Stimulated activated CD4-positive, alpha-beta T cell treated with anti-CD3 and anti-CD28 coated beads, Interleukin-1b, Interleukin-23, amount 100 ng/mL, for 1 hour (primary cell): ENCODE results near the gene SPTSSB.

Experiments
- DNase-seq, 2 donors: peaks; one replicate each; pipeline ENCODE4 v3.0.0-alpha.2; 2020; ENCODE audit warnings: low read depth in 2 of 2

SPTSSB gene, protein sequence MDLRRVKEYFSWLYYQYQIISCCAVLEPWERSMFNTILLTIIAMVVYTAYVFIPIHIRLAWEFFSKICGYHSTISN

DNA sequence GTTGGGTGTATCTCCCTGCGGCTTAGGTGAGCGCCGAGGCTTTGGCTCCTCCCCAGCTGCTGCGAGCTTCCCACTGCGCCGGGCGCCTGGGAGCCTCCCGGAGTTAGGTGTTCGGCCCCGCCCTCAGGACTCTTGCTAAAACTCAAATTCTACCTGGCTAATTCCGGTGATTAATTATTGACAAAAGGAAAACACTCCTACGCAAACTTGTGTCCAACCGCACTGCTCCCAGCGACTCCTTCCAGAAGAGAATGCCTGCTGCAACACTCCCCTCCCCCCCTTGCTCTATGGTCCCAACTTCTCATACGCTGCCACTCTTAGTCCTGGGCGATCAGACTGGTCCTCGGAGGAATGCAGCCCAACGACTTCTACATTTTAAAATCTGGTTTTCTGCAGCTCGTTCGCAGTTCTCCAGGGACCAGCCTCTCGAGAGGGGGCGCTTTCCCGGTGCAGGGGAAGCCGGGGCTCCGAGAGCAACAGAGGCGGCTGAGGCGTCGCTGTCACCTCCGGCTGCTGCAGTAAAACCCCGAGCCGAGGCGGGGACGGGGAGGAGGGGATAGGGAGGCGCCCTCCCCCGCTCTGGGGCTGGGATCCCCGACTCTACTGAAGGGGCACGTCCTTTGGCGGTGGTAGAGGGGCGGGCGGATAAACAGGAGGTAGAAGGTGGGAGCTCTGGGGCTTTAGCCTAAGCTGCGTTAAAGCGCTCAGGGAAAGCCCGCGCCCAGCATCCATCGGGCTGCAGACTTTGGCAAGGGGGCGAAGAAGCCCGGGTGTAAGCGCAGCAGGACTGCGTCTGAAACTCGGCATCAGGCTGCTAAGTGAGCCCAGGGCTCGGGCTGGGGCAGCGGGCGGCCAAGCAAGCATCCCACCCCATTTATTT lies at the start of gene SPTSSB:
TSS of gene SPTSSB (minus strand) at position 77 of the 880 bp plus-strand sequence. CDS start 25,194 bp downstream, outside the sequence.
- peak; percentile 7 to 22 for DNase-seq

DNA sequence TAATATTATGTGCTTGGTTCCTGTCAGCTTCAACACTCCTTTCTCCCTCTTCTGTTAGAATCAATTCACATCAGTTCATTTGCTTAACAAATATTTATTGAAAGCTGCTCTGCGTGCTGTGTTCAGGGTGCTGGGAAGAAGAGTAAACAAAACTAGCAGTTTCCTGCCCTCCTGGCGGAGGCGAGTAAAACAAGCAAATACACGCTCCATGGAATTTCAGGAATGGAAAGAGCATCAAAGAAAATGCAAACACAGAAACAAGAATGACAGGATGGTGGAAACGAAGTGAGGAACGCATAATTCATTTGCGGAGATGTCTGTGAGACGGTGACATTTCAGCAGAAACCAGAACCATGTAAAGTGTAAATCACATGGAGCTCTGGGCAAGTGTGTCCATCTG lies 49.4 kb upstream of the SPTSSB start:
- DNase-seq, result no peak

DNA sequence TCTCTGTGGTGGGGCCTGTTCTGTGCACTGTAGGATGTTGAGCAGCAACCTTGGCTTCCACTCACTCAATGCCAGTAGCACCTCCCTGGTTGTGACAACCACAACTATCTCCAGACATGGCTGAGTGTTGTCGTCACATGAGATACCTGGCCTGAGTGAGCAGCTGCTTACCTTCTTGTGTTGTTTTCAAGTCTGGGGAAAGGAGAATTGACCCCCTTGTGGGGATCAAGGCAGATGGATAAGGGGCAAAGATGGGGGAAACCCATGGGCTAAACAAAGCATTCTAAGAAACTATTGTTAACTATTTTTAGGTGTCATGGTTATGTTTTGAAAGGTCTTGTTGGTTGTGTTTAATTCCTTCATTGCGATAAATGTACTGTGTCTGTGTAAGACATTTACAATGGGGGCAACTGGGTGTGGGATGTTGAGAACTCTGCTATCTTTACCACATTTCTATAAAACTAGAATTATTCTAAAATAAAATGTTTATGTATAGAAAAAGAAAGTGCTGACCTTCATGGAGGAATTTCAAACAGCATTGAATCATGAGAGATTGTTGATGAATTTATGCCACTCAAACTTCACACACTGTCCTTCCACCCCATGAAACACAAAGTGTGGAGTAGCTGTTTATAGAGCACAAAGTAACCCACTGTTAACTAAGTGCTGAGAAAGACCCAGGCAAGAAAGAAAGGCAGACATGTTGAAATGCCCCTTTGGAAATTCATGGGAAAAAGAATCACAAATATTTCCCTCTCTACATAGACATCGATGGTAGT lies 48.4 kb upstream of the SPTSSB start:
- DNase-seq, result no peak

DNA sequence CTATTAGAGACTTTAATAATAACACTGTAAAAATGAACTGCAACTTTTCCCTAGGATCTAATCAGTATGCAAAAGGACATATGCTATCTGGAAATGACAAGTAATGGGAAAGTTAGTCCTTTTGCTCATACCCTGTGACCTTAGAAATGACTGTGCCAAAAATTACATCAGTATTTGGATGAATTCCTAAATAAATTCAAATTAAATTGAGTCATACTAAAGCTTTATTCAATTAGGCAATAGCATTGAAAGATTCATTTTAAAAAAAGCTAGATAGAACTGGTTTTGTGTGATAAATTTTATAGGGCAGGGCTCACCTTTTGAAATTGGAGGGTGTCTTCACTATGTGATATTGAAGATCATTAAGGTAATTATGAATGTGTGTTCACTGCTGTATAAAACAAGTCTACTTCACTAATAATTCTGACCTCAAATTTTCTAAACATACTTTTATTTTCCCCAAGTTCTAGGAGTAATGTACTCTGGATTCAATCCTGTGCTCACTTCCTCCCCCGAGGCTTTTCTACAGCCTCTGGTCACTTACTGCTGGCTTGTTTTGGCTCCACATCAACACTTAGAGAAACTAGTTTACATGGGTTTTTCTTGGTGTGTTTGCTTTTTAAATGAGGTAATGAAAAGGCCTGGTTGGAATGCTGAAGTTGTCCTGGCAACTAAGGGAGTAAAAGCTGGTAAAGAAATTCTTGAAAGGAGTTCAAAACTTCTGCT lies 44.4 kb upstream of the SPTSSB start:
- DNase-seq, result no peak

DNA sequence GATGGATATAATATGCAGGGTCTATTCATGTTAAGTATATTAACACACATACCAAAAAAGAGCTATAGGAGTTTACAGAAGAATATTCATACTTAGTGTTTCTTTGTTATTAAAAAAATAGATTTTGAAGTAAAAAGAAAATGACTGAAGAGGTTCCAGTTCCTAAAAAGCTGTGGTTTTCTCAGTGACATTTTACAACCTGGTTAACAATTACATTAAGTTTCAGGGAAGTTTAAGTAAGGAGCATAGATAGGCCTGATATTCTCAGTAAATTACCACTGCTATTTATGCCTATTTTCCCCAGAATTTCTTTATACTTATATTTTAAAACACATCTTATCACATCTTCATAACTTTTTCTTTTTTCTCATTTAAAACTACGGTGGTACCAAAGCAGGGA lies 43.6 kb upstream of the SPTSSB start:
- no peak for DNase-seq

DNA sequence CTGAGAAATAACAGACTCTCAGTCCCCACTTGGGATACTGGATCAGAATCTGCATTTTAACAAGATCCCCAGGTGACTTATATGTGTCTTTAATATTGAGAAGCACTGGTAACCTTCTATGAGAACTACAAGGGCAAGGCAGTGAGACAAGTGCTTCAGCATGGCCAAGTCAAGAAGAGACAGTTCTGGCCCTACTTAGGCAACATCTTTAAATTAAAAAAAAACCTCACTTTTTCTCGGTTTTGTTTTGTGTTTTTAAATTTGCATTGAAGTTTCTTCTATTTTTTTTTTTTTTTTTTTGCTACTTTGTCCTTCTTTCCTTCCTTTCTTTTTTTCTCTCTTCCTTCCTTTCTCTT lies 42.5 kb upstream of the SPTSSB start:
- no peak for DNase-seq

DNA sequence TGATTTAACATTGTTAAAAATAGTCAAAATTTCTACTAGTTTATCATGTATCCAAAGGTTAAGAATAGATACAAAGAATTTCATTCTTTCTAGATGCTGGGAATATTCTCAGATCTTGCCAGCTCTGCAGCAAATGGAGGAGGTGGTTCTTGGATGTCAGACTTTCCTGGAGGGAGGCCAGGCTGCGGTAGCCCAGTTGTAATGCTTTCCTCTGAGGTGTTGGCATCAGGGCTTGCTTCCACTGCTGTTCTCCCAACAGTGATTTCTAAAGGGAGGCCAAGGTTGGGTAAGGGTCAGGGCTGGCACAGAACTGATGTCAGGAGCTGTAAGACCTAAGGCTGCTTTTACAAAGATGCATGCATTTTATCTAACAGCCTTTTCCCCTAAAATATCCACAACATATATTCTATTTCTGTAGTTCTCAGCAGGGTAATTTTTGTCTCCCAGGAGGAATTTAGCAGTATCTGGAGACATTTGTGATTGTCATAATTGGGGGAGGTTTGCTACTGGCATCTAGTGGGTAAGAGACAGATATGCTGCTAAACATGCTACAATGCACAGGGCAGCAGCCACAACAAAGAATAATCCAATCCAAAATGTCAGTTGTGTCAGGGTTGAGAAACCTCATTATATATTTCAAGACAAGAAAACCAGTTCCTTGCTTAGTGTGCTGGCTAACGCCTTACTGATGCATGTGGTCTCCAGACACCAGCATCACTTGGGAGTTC lies 42.0 kb upstream of the SPTSSB start:
- DNase-seq, result no peak

DNA sequence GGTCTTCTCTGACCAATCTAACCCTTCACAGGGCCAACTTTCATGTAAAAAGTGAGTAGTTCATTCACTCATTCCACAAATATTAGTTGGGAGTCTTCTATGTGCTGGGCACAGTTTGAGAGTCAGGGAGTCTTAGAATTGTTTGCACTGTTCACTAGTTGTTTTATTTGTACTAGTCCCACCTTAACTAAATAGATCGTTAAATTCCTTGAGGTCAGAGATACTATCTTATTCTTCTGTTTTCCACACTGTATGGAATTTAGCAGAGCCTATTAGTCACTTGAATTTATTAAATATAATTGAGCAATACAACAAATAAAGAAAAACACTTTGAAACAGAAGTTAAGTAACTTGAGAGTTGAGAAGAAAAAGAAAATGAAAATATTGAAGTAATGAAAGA lies 40.8 kb upstream of the SPTSSB start:
- DNase-seq, result no peak

DNA sequence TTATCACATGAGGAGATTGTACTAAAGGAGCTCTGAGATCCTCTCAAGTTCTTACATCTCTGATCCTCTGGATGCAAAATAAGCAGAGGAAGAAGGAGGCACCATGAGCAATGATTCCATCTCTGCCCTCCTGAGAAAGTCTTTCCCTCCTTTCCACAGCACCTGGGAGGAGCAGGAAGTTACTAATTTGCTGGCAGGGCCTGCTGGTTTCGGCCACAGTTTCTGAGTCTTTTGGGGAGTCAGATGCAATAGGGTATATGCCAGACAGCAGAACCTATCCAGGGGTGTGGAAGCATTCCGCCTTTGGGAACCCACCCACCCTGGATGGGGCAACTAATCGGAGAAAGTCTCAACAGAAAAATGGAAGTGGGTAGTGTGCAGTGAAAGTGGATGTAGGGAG lies 38.5 kb upstream of the SPTSSB start:
- no peak for DNase-seq

DNA sequence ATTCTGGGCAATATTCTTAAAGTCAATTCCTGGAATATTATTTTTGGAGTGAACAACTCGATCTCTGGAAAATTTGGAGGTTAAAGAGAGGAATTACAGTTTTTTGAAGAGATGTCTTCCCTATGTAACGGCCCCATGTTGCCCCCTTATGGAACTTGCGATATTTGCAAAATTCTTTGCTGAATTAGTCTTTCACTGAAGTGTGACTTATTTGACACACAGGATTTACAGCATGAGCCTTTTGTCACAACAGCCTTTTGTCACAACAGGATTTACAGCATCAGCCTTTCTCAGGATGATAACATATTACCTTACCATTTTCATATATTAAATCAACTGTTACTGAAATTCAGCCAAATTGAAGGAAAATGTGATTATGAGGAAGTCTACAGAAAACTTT lies 37.8 kb upstream of the SPTSSB start:
- DNase-seq, result no peak

DNA sequence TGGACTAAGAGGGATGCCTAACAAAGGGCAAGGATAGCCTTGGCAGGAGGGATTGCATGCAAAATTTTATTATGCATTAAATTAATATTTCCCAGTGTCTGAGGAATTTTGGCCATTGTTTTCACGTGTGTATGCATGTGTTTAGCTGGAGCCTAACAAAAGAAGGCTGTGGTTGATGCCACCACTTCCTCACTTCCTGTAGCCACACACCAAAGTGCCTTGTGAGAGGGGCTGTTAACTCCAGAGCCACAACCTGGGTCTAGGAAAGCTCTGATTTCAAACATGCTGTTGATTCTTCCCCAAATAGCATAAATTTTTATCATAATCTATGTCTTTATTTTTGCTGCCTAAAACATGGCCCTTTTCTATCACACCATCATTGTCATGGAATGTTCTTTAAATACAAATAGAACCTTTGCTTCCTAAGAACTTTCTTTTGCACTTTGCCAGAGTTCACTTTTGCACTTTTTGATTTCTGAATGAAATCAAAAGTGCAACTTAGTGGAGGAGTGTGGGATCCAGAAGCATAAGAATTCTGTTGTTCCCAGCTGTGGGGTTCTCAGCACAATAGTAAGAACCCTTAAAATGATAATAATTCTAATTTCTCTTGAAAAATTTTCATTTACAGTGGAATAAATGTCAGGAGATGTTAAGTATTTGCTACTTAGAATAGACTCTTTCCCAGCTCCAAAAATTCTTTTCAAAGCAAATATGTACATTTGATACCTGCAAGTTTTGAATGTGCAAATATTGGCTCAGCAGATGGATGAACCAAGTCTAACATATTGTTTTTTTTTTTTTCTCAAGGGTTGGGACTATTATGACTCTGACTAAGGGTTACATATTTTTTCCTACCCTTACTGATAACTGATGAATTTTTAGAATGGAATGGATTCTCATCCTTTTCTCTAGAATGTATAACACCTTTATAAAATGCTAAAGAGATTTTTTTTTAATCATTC lies 35.6 kb upstream of the SPTSSB start:
- no peak for DNase-seq

DNA sequence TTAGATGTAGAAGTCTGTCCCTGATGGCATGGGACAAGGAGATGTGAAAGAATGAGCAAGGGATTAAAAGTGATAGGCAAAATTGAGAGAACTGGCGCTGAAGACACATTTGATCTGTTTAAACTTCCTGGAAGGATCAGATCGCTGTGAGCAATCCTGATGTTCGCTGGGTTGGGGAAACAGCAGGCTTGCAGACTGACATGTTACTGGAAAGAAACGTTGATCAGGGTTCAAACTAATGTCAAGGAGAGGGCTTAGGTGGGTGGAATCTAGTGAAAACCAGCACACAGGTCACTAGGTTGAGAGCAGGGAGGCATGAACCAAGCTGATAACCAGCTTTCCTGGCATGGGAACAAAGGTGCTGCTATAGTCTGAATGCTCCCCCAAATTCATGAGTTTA lies 34.5 kb upstream of the SPTSSB start:
- DNase-seq, result no peak

DNA sequence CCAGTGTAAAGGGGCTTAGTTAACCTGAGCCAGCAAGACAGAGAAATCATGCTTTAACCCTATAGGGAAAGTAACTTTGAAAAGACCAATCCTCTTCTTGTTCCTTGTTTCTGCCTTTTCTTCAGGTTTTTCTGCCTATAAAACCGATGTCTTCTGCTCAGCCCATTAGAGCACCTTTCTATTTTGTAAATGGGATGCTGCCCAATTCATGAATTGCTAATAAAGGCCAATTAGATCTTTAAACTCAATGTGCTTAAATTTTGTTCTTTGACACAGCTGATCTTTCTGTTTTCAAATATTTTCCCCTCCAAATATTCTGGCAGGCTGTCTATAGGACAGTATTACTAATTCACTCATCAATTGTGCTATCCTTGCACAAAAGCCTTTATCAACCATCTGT lies 33.8 kb upstream of the SPTSSB start:
- no peak for DNase-seq

DNA sequence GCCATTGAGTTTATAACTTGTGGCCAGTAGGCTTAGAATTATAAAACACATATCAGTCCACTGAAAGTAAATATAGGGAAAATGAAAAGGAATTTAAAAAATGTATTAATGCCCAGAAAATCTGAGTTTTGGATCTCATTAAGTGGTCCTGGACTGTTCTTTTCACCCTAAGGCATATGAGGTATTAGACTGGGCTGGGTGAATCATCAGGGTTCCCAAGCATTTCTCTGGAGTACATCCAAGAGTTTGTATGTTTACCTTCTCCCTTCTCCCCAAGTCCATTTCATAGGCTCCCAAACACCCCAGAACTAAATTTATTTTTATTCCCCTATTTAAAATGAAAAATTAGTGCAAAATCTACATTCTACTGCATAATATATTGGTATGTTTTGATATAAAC lies 31.9 kb upstream of the SPTSSB start:
- DNase-seq, result no peak

DNA sequence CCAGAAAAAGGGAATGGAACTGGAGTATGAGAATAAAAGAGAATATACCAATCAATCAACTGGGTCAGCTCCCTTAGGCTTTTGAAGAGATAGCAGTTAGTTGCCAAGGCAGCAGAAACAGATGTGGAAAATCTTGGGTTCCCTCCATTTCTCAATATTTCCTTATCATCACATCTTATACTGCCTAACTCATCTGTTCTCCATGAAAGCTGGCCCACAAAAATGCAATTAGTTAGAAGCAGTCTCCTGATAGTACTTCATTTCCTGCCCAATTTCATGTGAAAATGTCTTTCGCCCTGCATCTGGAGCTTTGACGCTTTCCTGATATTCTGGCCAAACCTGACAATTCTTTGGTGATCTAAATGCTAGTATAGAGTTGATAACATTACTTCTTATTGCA lies 30.1 kb upstream of the SPTSSB start:
- no peak for DNase-seq

DNA sequence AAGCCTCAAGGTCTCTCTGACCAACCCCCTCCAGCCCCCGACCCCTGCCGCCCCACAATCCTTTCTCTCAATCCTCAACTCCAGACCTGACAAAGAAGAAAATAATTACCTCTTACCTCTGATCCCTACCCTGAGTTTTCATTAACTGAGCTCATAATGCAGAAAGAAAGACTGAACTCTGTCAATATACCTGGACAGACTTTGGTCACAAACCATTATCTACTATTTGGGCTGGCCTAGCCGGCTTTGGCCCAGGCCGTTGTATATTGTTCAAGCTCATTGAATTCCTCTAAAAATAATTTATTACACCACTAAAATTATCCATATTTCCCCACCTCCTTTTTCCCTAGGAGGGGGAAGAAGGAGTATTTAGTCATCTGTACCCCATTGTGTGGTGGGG lies 29.3 kb upstream of the SPTSSB start:
- no peak for DNase-seq

DNA sequence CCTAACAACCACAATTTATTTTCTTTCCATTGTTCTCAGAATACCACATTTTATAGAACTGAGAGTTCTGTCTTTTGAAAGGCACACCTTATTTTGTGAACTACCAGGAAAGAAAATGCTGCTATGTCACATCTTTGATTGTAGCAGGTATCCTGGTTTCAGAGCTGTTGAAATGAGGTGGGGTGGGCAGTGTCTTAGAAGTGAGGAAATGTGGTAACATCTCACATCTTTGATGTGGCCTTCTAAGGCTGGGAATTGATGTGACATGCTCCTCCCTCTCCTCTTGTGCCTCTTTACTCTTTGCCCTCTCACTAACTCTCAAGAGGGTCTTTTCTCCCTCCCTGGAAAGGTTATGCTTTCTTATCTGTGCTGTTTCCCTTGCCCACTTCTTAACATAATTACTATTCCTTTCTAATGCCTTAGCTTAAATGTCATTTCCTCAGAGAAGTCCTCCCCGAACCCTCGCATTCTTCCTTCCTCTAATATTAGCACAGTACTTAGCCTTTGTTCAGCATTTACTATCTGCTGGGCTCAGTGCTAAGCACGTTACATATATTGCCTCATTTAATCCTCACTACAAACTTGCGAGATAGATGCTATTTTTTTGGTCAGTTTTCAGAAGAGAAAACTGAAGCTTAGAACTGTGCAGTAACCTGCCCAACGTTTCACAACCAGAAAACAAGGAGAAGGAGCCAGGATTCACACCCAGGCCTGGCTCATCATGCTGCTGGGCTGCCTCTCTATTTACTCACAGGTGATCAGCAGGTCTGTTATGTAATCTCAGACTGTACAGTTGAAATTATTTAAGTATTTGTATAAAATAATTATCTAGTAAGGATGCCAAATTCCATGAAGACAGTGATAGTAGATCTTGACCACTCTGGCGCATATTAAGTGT lies 24.0 kb upstream of the SPTSSB start:
- no peak for DNase-seq

DNA sequence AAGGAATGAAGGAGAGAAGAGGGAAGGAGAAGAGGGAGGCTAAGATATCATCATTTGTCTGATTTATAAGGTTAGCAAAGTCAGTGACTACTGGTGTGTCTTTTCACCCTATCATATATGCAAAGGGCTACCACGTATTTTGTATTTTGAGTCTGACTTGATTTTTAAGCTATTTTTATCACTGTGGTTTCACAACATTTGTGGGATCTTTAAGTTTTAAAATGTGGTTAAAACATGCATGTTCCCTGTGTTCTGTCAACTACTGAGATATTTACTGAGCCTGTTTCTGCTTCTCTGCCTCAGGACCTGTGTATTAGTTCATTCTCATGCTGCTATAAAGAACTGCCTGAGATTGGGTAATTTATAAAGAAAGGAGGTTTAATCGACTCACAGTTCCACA lies 22.5 kb upstream of the SPTSSB start:
- no peak for DNase-seq

DNA sequence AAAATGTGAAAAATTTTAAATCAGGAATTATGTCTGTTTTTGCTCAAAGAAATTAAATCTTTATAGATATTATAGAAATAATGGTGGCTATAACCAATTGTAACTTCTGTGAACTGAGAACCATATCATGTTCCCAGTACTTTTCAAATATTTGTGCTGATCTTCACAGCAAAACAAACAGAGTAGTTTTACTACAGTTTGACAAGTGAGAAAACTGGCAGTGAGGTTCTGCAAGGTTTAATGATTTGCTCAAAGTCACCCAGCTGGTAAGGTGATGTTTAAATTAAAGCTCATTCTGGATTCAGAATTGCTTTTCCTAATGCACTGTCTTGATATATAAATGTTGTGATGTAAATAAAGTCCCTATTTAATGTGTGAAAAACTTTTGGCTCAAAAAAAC lies 22.0 kb upstream of the SPTSSB start:
- DNase-seq, result no peak
